UCSD-AML1 (cell line): Measurements from ENCODE around the gene ETNK2.

Experiments used
- DNase-seq: peaks from one replicate; lab custom pipeline; 2025; ENCODE audit not compliant: unreplicated experiment; lab: John Stamatoyannopoulos, UW

ETNK2 gene

GRCh38 chr1:204083491-204083890 is 68.4 kb downstream of the ETNK2 start:
- DNase-seq = no peak

- DNase-seq = no peak
Measured at GRCh38 chr1:204081791-204082513, 69.9 kb downstream of the ETNK2 start.

GRCh38 chr1:204081164-204081790 is 70.6 kb downstream of the ETNK2 start:
- DNase-seq = no peak
